SK-N-SH (cell line): Measurements from ENCODE around the gene SETD1B. TPM values are rescaled to one million over a fixed set of nuclear protein-coding genes. Genes with fewer than 3 reads are reported as not detected.

Experiments used
- CTCF ChIA-PET: fragments of 300-600, 350-600 bp; formaldehyde crosslinking; extraction: SDS; loops from one replicate; lab custom pipeline; 2021; lab: Yijun Ruan, JAX
- POLR2A ChIA-PET: fragments of 350-600 bp; sonication (Branson Sonifier 250); formaldehyde crosslinking; extraction: SDS; loops from one replicate; lab custom pipeline; 2020; ENCODE audit warnings: antibody characterized with exemption, inconsistent platforms; lab: Yijun Ruan, JAX
- DNase-seq: peaks from one replicate; pipeline ENCODE4 v3.0.0; 2012
- H2AFZ ChIP-seq: fragments of 200-600 bp; sonication (generic); 2 replicates; pipeline ENCODE4 v1.8.1; 2016; ENCODE audit warnings: antibody characterized with exemption, mild to moderate bottlenecking, low read depth
- H3F3A ChIP-seq: fragments of 200-600 bp; sonication (generic); replicated peaks from 2 replicates; pipeline ENCODE3; 2016; ENCODE audit warnings: antibody characterized with exemption, mild to moderate bottlenecking; ENCODE audit not compliant: insufficient read depth
- H3K27ac ChIP-seq, 2 experiments: fragments of 200-500 bp in 1 of 2; fragments of 200-600 bp in 1 of 2; sonication (Bioruptor generic) in 1 of 2; sonication (generic), shearing (Covaris generic) in 1 of 2; 2 replicates each; pipeline versions ENCODE4 v1.5.1 to v1.6.1; 2014 to 2016; ENCODE audit warnings: low read depth in 2 of 2, inconsistent platforms in 1 of 2, low read length in 1 of 2, mild to moderate bottlenecking in 1 of 2, mixed read lengths in 1 of 2
- H3K27me3 ChIP-seq: fragments of 200-600 bp; sonication (generic), shearing (Covaris generic); 2 replicates; pipeline ENCODE4 v1.6.1; 2016; ENCODE audit warnings: mixed run types; ENCODE audit not compliant: insufficient read depth
- H3K36me3 ChIP-seq, 2 experiments: fragments of 200-500 bp in 1 of 2; fragments of 200-600 bp in 1 of 2; sonication (Bioruptor generic) in 1 of 2; sonication (generic) in 1 of 2; replicated peaks in 1 of 2; 2 replicates each; pipeline versions ENCODE3 to v1.5.1; 2014 to 2016; ENCODE audit warnings: low read length in 1 of 2, mild to moderate bottlenecking in 1 of 2; ENCODE audit not compliant: insufficient read depth in 2 of 2, control insufficient read depth in 1 of 2
- H3K4me1 ChIP-seq, 2 experiments: fragments of 200-500 bp in 1 of 2; fragments of 200-600 bp in 1 of 2; sonication (Bioruptor generic) in 1 of 2; sonication (generic), shearing (Covaris generic) in 1 of 2; 2 replicates each; pipeline versions ENCODE4 v1.5.1 to v1.6.1; 2014 to 2016; ENCODE audit warnings: low read depth in 1 of 2, low read length in 1 of 2, mixed run types in 1 of 2; ENCODE audit not compliant: insufficient read depth in 2 of 2, control insufficient read depth in 1 of 2
- H3K4me2 ChIP-seq: fragments of 200-600 bp; sonication (generic), shearing (Covaris generic); 2 replicates; pipeline ENCODE4 v1.6.1; 2017; ENCODE audit warnings: mixed run types
- H3K4me3 ChIP-seq, 2 experiments: fragments of 200-500 bp in 1 of 2; fragments of 200-600 bp in 1 of 2; sonication (Bioruptor generic) in 1 of 2; sonication (generic), shearing (Covaris generic) in 1 of 2; 2 replicates each; pipeline versions ENCODE4 v1.5.1 to v1.8.1; 2014 to 2016; ENCODE audit warnings: low read depth in 2 of 2, inconsistent platforms in 1 of 2, low read length in 1 of 2, mild to moderate bottlenecking in 1 of 2, mixed read lengths in 1 of 2, moderate library complexity in 1 of 2
- H3K79me2 ChIP-seq: fragments of 200-600 bp; sonication (generic); 2 replicates; pipeline ENCODE4 v1.8.1; 2017; ENCODE audit warnings: mild to moderate bottlenecking; ENCODE audit not compliant: insufficient read depth
- H3K9ac ChIP-seq: fragments of 200-600 bp; sonication (generic); 2 replicates; pipeline ENCODE4 v1.6.1; 2017; ENCODE audit warnings: mixed run types
- H3K9me2 ChIP-seq: fragments of 200-600 bp; sonication (generic); 2 replicates; pipeline ENCODE4 v1.6.1; 2017; ENCODE audit warnings: mixed run types
- H3K9me3 ChIP-seq: fragments of 200-600 bp; sonication (generic); 2 replicates; pipeline ENCODE4 v1.6.1; 2017; ENCODE audit warnings: mixed run types, mild to moderate bottlenecking, moderate library complexity
- H4K20me1 ChIP-seq: fragments of 200-600 bp; sonication (generic); 2 replicates; pipeline ENCODE4 v1.6.1; 2017; ENCODE audit warnings: mild to moderate bottlenecking, mixed run types; ENCODE audit not compliant: insufficient read depth
- ELF1 ChIP-seq: IDR thresholded peaks from 2 replicates; pipeline ENCODE4 v1.4.0; 2012
- GATA2 ChIP-seq: sonication (generic); formaldehyde crosslinking; IDR thresholded peaks from 2 replicates; pipeline ENCODE4 v1.5.0; 2020; ENCODE audit warnings: mild to moderate bottlenecking, missing genetic modification reagents
- IRF3 ChIP-seq: fragments of 150-350 bp; IDR thresholded peaks from 2 replicates; pipeline ENCODE4 v1.6.1; 2016; ENCODE audit warnings: mild to moderate bottlenecking, low read depth, low read length
- MXI1 ChIP-seq: IDR thresholded peaks from 2 replicates; pipeline ENCODE4 v1.6.1; 2012; ENCODE audit warnings: mild to moderate bottlenecking, low read depth, low read length, improper control_type of control experiment
- NRF1 ChIP-seq: IDR thresholded peaks from 2 replicates; pipeline ENCODE4 v1.6.1; 2012; ENCODE audit warnings: low read depth, mild to moderate bottlenecking, low read length
- POLR2AphosphoS5 ChIP-seq: IDR thresholded peaks from 2 replicates; pipeline ENCODE4 v1.6.1; 2012; ENCODE audit warnings: low read depth, low read length
- RAD21 ChIP-seq: IDR thresholded peaks from 2 replicates; pipeline ENCODE4 v1.6.1; 2012; ENCODE audit warnings: mild to moderate bottlenecking, low read length
- REST ChIP-seq: IDR thresholded peaks from 2 replicates; pipeline ENCODE4 v1.6.1; 2012; ENCODE audit warnings: mild to moderate bottlenecking, low read depth, low read length, moderate library complexity
- RFX5 ChIP-seq: IDR thresholded peaks from 2 replicates; pipeline ENCODE4 v1.6.1; 2012; ENCODE audit warnings: mild to moderate bottlenecking, improper control_type of control experiment, low read length
- SIN3A ChIP-seq: IDR thresholded peaks from 2 replicates; pipeline ENCODE4 v1.6.1; 2012; ENCODE audit warnings: low read depth, mild to moderate bottlenecking, low read length, moderate library complexity, borderline replicate concordance
- SMC3 ChIP-seq: IDR thresholded peaks from 2 replicates; pipeline ENCODE4 v1.6.1; 2012; ENCODE audit warnings: low read depth, low read length, improper control_type of control experiment
- TAF1 ChIP-seq: IDR thresholded peaks from 2 replicates; pipeline ENCODE4 v1.6.1; 2012; ENCODE audit warnings: low read depth, mild to moderate bottlenecking, low read length, moderate library complexity, borderline replicate concordance
- TEAD4 ChIP-seq: IDR thresholded peaks from 2 replicates; pipeline ENCODE4 v1.4.0; 2012; ENCODE audit warnings: mild to moderate bottlenecking, borderline replicate concordance; ENCODE audit not compliant: insufficient read depth
- WGBS: methylation state at CpG from one replicate; pipeline ENCODE4 v1.1.6; 2017; ENCODE audit warnings: low lambda C conversion rate; 5-methylcytosine and 5-hydroxymethylcytosine counted together
- polyA plus RNA-seq, 3 experiments: library from polyadenylated mRNA; depleted of rRNA; stranded (reverse); fragments of >200 nt; gene quantifications; 2 replicates each; pipeline ENCODE4 v1.2.3, GENCODE V29; 2012
- TF ChIP-seq, protein P1 (sequence below): IDR thresholded peaks from 2 replicates; pipeline ENCODE4 v1.4.0; 2012; ENCODE audit warnings: low read depth, borderline replicate concordance
- TF ChIP-seq, protein P2 (sequence below): fragments of 200-600 bp; sonication (generic); IDR thresholded peaks from 2 replicates; pipeline ENCODE4 v1.6.1; 2017; ENCODE audit warnings: antibody characterized with exemption, mild to moderate bottlenecking, moderate library complexity
- TF ChIP-seq, protein P3 (sequence below): IDR thresholded peaks from 2 replicates; pipeline ENCODE4 v1.4.0; 2012; ENCODE audit warnings: low read depth

Gene SETD1B
- polyA plus RNA-seq, 1 of the 3 experiments (the other 2 are of a cell fraction) = 2.0 TPM

DNA sequence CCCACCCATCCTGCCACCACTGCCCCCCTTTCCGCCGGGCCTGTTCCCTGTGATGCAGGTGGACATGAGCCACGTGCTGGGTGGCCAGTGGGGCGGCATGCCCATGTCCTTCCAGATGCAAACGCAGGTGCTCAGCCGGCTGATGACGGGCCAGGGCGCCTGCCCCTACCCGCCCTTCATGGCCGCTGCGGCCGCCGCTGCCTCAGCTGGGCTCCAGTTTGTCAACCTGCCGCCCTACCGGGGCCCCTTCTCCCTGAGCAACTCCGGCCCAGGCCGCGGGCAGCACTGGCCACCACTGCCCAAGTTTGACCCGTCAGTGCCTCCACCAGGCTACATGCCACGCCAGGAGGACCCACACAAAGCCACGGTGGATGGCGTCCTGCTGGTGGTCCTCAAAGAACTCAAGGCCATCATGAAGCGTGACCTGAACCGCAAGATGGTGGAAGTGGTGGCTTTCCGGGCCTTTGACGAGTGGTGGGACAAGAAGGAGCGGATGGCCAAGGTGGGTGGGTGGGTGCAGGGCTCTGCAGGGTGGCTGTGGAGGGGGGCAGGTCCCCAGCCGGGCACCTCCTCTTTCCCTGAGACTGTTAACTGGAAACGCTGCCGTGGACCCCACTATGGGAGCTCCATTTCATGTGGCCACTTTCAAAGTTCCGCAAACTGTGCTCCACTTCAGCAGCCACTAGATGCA lies 10.8 kb downstream of the SETD1B start:
- 96% methylated on average over 27 of the region's 31 CpGs for WGBS
- TF ChIP-seq GATA2 (CRISPR knock-in tag) (no peak), ELF1 (no peak), SMC3 (no peak), RFX5 (no peak)
- TF ChIP-seq, protein P1, sequence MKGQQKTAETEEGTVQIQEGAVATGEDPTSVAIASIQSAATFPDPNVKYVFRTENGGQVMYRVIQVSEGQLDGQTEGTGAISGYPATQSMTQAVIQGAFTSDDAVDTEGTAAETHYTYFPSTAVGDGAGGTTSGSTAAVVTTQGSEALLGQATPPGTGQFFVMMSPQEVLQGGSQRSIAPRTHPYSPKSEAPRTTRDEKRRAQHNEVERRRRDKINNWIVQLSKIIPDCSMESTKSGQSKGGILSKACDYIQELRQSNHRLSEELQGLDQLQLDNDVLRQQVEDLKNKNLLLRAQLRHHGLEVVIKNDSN = no peak
- Histone ChIP-seq H3K9me2 (no peaks in the 10 kb centered on the region), H3K27me3 (no peaks in the 10 kb centered on the region), H3F3A (peaks cover 15% of the 10 kb centered on the region), H4K20me1 (peaks cover 41% of the 10 kb centered on the region), H3K4me3 (no peak overlapping the region), H3K36me3 (peaks cover 47 to 53% of the 10 kb centered on the region in 2 experiments), H3K79me2 (peaks cover 65% of the 10 kb centered on the region), H3K27ac (no peak overlapping the region), H3K4me1 (peaks cover 17 to 18% of the 10 kb centered on the region in 2 experiments; a peak in 2 of 4 replicates), H3K9ac (no peak overlapping the region), H3K9me3 (no peaks in the 10 kb centered on the region), H3K4me2 (no peak overlapping the region), H2AFZ (no peak overlapping the region)
- DNase-seq = no peak
- POLR2A ChIA-PET = no interaction called here
- CTCF ChIA-PET = interaction anchor here (1.4 to 18.3 kb wide), 2 partner anchors 8 to 20 kb away, joined by 5 to 675 read pairs; partner anchors contain the start of gene RHOF

DNA sequence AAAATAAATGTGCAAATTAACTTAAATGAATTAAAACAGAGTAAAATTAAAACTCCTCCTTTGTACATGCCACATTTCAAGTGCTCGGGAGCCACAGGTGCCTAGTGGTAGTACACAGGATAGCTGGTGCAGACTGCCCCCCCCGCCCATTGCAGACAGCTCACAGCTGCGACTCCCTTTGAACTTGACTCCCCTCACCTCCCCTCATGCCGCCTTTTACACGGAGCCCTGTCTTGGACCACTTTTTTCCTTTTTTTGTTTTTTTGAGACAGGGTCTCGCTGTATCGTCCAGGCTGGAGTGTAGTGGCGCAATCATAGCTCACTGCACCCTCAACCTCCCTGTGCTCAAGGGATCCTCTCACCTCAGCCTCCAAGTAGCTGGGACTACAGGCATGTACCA lies 11.5 kb downstream of the SETD1B start:
- Histone ChIP-seq H3K9ac (no peak overlapping the region), H2AFZ (no peak overlapping the region), H3K36me3 (peaks cover 47 to 53% of the 10 kb centered on the region in 2 experiments), H3K4me2 (no peak overlapping the region)
- 90% methylated on average over 8 of the region's 8 CpGs for WGBS
- TF ChIP-seq TAF1 (no peak), NRF1 (no peak), RAD21 (no peak), SIN3A (no peak), TEAD4 (no peak), REST (no peak), IRF3 (no peak), POLR2AphosphoS5 (no peak), MXI1 (no peak)
- TF ChIP-seq, protein P2, sequence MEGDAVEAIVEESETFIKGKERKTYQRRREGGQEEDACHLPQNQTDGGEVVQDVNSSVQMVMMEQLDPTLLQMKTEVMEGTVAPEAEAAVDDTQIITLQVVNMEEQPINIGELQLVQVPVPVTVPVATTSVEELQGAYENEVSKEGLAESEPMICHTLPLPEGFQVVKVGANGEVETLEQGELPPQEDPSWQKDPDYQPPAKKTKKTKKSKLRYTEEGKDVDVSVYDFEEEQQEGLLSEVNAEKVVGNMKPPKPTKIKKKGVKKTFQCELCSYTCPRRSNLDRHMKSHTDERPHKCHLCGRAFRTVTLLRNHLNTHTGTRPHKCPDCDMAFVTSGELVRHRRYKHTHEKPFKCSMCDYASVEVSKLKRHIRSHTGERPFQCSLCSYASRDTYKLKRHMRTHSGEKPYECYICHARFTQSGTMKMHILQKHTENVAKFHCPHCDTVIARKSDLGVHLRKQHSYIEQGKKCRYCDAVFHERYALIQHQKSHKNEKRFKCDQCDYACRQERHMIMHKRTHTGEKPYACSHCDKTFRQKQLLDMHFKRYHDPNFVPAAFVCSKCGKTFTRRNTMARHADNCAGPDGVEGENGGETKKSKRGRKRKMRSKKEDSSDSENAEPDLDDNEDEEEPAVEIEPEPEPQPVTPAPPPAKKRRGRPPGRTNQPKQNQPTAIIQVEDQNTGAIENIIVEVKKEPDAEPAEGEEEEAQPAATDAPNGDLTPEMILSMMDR = no peak
- TF ChIP-seq, protein P3, sequence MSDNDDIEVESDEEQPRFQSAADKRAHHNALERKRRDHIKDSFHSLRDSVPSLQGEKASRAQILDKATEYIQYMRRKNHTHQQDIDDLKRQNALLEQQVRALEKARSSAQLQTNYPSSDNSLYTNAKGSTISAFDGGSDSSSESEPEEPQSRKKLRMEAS = no peak
- TF ChIP-seq, all 33 proteins: peak for 0
- Histone ChIP-seq H3K9me3 (no peaks in the 10 kb centered on the region), H3K79me2 (peaks cover 58% of the 10 kb centered on the region), H3K9me2 (no peaks in the 10 kb centered on the region), H4K20me1 (peaks cover 40% of the 10 kb centered on the region), H3K27me3 (no peaks in the 10 kb centered on the region), H3K27ac (no peak overlapping the region), H3K4me1 (peaks cover 17 to 18% of the 10 kb centered on the region in 2 experiments; a peak in 2 of 4 replicates), H3K4me3 (no peak overlapping the region), H3F3A (peaks cover 15% of the 10 kb centered on the region)
- ChIA-PET POLR2A (no interaction called here), CTCF (interaction anchor here (1.4 to 18.3 kb wide), 2 partner anchors 9 to 21 kb away, joined by 5 to 675 read pairs; partner anchors contain the start of gene RHOF)
- no peak for DNase-seq
